ENCODE data around the gene WNK2.
A peak's percentile ranks its signal among the peaks of the same experiment; 100 is the strongest.

WNK2 gene

GRCh38 chr9:93256878-93257807 is 73.2 kb downstream of the WNK2 start:
- DNase-seq, result peak; percentile 15

DNA sequence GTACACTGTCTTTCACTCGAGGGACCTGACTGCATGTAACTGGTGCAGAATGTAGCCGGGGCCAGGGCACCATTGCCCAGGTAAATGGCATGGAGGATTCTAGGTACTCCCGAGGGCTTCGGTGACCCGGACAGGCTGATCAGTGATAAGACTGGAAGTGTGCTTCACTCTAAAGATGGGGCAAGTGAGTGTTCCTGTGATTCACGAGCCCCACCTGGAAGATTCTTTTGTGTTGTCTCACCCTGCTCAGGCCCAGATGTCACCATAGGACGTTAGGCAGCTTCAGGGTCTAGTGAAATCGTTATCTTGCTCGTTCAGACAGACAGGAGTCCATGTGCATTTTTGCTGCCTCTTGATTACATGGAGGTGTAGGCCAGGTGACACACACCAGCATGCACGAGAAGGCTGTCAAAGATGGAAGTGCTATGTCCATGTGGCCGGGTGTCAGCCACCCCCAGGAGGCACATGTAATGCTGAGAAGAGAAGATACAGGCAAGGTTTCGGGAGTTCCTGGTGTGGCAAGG is 73.9 kb downstream of the WNK2 start:
- no peak for DNase-seq

DNA sequence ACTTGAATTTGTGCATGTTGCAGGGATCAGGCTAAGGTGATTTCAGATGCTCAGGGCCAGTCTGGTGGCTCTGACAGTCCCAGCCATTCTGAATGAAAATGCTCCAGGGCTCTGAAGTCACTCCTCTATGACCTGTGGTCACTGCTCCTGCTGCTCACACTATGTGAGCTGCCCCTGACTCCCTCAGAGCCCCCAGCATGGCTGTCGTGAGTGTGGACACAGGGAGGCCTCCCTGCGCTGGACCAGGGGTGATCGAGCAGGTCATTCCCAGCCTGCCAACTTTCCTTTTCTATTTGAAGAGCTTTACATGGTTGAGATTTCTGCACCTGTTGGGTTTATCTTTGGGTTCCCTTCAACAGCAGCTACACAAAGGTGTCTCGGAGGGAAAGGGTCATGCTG is 74.5 kb downstream of the WNK2 start:
- DNase-seq, result no peak

DNA sequence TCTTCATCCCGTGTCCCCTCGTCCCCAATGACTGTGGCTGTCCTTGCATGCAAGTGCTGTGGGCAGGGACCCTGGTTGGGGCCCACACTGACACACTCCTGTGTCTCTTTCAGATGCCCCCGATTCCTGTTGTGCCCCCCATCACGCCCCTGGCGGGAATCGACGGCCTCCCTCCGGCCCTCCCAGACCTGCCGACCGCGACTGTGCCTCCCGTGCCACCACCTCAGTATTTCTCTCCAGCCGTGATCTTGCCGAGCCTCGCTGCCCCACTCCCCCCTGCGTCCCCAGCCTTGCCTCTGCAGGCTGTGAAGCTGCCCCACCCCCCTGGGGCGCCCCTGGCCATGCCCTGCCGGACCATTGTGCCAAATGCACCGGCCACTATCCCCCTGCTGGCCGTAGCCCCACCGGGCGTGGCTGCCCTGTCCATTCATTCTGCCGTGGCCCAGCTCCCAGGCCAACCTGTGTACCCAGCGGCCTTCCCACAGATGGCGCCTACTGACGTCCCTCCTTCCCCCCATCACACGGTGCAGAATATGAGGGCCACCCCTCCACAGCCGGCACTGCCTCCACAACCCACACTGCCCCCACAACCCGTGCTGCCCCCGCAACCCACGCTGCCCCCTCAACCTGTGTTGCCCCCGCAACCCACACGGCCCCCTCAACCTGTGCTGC is 75.0 kb downstream of the WNK2 start:
- peak; percentile 13 for DNase-seq

DNA sequence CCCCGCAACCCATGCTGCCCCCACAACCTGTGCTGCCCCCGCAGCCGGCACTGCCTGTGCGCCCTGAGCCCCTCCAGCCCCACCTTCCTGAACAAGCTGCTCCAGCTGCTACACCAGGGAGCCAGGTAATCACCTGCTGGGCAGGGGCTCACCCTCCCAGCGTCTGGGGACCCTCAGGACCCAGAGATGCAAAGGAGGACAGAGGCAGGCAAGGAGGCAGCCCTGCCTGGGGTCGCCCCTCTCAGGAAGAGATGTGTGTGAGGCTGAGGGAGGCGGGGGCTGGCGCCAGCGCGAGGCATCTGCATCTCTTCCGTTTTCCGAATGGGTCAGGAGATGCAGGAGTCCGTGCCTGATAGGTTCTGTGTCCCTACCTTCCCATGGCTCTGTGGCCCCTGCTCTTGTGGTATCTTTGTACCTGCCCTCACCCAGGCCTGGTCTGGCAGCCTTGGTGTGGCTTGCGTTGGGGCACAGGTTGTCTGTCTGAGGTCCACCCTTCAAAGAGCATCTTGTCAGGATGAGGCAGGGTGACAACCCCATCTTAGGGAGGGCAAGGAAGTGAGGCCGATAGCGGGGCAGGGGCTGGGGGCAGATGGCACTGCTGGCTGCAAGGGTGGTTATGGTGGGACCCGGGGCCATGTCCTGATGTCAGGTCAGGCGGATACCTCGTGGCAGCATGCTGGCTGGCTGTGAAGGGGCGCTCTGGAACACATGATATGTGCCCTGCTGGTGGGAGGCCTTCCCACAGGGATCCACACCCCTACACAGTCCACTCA is 75.7 kb downstream of the WNK2 start:
- DNase-seq, result no peak

GRCh38 chr9:93260263-93261066 is 76.5 kb downstream of the WNK2 start:
- DNase-seq, result no peak

DNA sequence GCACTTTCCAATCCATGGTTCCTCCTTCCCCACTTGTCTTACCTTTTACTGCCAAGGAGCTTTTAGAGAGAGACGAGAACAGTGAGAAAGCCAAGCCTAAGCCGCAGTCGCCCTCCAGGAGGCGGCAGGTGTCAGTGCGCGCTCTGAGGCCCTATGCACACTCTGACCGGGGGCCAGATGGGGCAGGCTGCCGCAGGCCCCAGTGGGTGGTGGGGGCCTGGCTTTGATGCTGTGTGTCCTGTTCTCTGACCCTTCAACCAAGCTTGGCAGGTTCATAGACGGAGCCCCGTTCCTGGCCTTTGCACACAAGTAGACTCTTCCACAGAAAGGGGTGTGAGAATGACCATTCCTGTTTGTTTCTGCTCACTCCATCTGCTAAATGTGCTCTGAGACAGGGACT is 77.3 kb downstream of the WNK2 start:
- DNase-seq, result peak; percentile 15

DNA sequence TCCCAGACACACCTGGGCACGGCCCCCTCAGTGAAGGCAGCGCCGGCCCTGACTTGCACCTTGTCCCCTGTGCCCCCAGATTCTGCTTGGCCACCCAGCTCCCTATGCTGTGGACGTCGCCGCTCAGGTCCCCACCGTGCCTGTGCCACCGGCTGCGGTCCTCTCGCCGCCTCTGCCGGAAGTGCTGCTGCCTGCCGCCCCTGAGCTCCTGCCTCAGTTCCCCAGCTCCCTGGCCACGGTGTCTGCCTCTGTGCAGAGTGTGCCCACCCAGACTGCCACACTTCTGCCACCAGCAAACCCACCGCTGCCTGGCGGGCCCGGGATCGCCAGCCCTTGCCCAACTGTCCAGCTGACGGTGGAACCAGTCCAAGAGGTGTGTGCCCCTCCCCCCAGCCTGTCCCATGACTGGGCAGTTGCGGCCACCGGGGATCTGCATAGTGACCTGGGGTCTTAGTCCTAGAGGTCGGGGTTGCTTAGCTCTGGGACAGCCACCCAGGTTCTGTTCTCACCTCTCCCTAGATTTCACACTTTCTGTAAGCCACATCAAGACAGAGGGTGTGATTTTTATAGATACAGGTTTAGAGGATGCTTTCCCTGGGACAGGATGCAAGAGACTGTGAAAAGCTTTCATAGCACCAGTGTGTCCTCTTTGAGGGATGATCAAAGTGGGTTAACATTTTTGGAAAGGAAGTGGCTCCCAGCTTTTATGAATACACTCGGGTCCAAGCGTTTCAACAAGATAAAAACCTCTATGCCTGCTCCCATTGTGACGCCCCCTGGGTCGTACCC is 78.0 kb downstream of the WNK2 start:
- DNase-seq, result no peak

GRCh38 chr9:93262537-93263310 is 78.8 kb downstream of the WNK2 start:
- DNase-seq, result peak; percentile 12

- DNase-seq, result peak; percentile 12
Observed at GRCh38 chr9:93263334-93264229, 79.6 kb downstream of the WNK2 start.

DNA sequence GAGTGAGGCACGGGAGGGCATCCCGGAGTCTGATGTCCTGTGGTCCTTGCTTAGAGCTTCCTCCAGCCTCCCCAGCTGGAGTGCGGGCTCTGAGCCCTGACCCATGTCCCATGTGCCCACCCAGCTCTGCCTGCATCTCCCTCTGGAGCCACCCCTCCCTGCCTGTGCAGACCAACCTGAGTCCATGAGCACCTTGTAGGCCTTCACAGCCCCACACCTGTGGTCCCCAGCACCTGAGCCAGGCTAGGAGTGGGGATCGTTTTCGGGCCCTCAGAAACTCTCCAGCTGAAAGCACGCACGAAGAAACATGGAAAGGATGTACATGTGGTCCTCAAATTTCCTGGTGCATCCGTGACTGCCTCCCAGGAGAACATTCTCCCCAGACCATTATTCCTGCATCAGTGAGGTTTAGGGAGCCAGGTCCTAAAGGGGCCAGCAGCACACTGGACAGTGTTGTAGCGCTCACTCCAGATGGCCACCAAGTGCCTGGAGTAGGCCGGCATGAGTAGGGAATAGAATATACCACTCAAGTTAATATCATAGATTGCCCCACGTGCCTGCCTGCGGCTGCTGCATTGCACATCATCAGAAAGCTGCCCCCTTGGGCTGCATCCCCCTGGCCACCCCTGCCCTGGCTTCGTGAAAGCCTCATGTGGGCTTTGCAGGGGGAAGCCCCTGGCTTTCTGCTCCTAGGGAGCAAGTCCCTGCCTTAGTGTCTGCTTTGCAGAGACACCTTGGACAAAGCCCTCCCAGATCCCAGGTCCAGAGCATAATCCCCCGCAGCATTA is 80.6 kb downstream of the WNK2 start:
- DNase-seq, result no peak

GRCh38 chr9:93265301-93265971 is 81.5 kb downstream of the WNK2 start:
- no peak for DNase-seq

GRCh38 chr9:93265972-93266371 is 82.0 kb downstream of the WNK2 start:
- no peak for DNase-seq

- DNase-seq, result no peak
Observed at GRCh38 chr9:93266521-93267001, 82.6 kb downstream of the WNK2 start.

- no peak for DNase-seq
Observed at GRCh38 chr9:93267091-93267541, 83.2 kb downstream of the WNK2 start.

- DNase-seq, result no peak
Observed at GRCh38 chr9:93267681-93268505, 84.0 kb downstream of the WNK2 start.
